SK-N-SH (cell line): ENCODE measurements around the gene STT3A. TPM values are rescaled to one million over a fixed set of nuclear protein-coding genes. Genes with fewer than 3 reads are reported as not detected.

Source experiments
- CTCF ChIA-PET: fragments of 300-600, 350-600 bp; formaldehyde crosslinking; extraction: SDS; loops from one replicate; lab custom pipeline; 2021; lab: Yijun Ruan, JAX
- POLR2A ChIA-PET: fragments of 350-600 bp; sonication (Branson Sonifier 250); formaldehyde crosslinking; extraction: SDS; loops from one replicate; lab custom pipeline; 2020; ENCODE audit warnings: antibody characterized with exemption, inconsistent platforms; lab: Yijun Ruan, JAX
- DNase-seq: peaks from one replicate; pipeline ENCODE4 v3.0.0; 2012
- H2AFZ ChIP-seq: fragments of 200-600 bp; sonication (generic); 2 replicates; pipeline ENCODE4 v1.8.1; 2016; ENCODE audit warnings: antibody characterized with exemption, mild to moderate bottlenecking, low read depth
- H3F3A ChIP-seq: fragments of 200-600 bp; sonication (generic); replicated peaks from 2 replicates; pipeline ENCODE3; 2016; ENCODE audit warnings: antibody characterized with exemption, mild to moderate bottlenecking; ENCODE audit not compliant: insufficient read depth
- H3K27ac ChIP-seq, 2 experiments: fragments of 200-500 bp in 1 of 2; fragments of 200-600 bp in 1 of 2; sonication (Bioruptor generic) in 1 of 2; sonication (generic), shearing (Covaris generic) in 1 of 2; 2 replicates each; pipeline versions ENCODE4 v1.5.1 to v1.6.1; 2014 to 2016; ENCODE audit warnings: low read depth in 2 of 2, inconsistent platforms in 1 of 2, low read length in 1 of 2, mild to moderate bottlenecking in 1 of 2, mixed read lengths in 1 of 2
- H3K27me3 ChIP-seq: fragments of 200-600 bp; sonication (generic), shearing (Covaris generic); 2 replicates; pipeline ENCODE4 v1.6.1; 2016; ENCODE audit warnings: mixed run types; ENCODE audit not compliant: insufficient read depth
- H3K36me3 ChIP-seq, 2 experiments: fragments of 200-500 bp in 1 of 2; fragments of 200-600 bp in 1 of 2; sonication (Bioruptor generic) in 1 of 2; sonication (generic) in 1 of 2; replicated peaks in 1 of 2; 2 replicates each; pipeline versions ENCODE3 to v1.5.1; 2014 to 2016; ENCODE audit warnings: low read length in 1 of 2, mild to moderate bottlenecking in 1 of 2; ENCODE audit not compliant: insufficient read depth in 2 of 2, control insufficient read depth in 1 of 2
- H3K4me1 ChIP-seq, 2 experiments: fragments of 200-500 bp in 1 of 2; fragments of 200-600 bp in 1 of 2; sonication (Bioruptor generic) in 1 of 2; sonication (generic), shearing (Covaris generic) in 1 of 2; 2 replicates each; pipeline versions ENCODE4 v1.5.1 to v1.6.1; 2014 to 2016; ENCODE audit warnings: low read depth in 1 of 2, low read length in 1 of 2, mixed run types in 1 of 2; ENCODE audit not compliant: insufficient read depth in 2 of 2, control insufficient read depth in 1 of 2
- H3K4me2 ChIP-seq: fragments of 200-600 bp; sonication (generic), shearing (Covaris generic); 2 replicates; pipeline ENCODE4 v1.6.1; 2017; ENCODE audit warnings: mixed run types
- H3K4me3 ChIP-seq, 2 experiments: fragments of 200-500 bp in 1 of 2; fragments of 200-600 bp in 1 of 2; sonication (Bioruptor generic) in 1 of 2; sonication (generic), shearing (Covaris generic) in 1 of 2; 2 replicates each; pipeline versions ENCODE4 v1.5.1 to v1.8.1; 2014 to 2016; ENCODE audit warnings: low read depth in 2 of 2, inconsistent platforms in 1 of 2, low read length in 1 of 2, mild to moderate bottlenecking in 1 of 2, mixed read lengths in 1 of 2, moderate library complexity in 1 of 2
- H3K79me2 ChIP-seq: fragments of 200-600 bp; sonication (generic); 2 replicates; pipeline ENCODE4 v1.8.1; 2017; ENCODE audit warnings: mild to moderate bottlenecking; ENCODE audit not compliant: insufficient read depth
- H3K9ac ChIP-seq: fragments of 200-600 bp; sonication (generic); 2 replicates; pipeline ENCODE4 v1.6.1; 2017; ENCODE audit warnings: mixed run types
- H3K9me2 ChIP-seq: fragments of 200-600 bp; sonication (generic); 2 replicates; pipeline ENCODE4 v1.6.1; 2017; ENCODE audit warnings: mixed run types
- H3K9me3 ChIP-seq: fragments of 200-600 bp; sonication (generic); 2 replicates; pipeline ENCODE4 v1.6.1; 2017; ENCODE audit warnings: mixed run types, mild to moderate bottlenecking, moderate library complexity
- H4K20me1 ChIP-seq: fragments of 200-600 bp; sonication (generic); 2 replicates; pipeline ENCODE4 v1.6.1; 2017; ENCODE audit warnings: mild to moderate bottlenecking, mixed run types; ENCODE audit not compliant: insufficient read depth
- CHD2 ChIP-seq: fragments of 150-350 bp; IDR thresholded peaks from 2 replicates; pipeline ENCODE4 v1.6.1; 2018; ENCODE audit warnings: low read length; ENCODE audit not compliant: partially characterized antibody
- FOSL2 ChIP-seq: IDR thresholded peaks from 2 replicates; pipeline ENCODE4 v1.4.0; 2012; ENCODE audit warnings: low read depth, mild to moderate bottlenecking, moderate library complexity, borderline replicate concordance
- MEF2A ChIP-seq: IDR thresholded peaks from 2 replicates; pipeline ENCODE4 v1.4.0; 2012; ENCODE audit warnings: low read depth, borderline replicate concordance
- REST ChIP-seq: IDR thresholded peaks from 2 replicates; pipeline ENCODE4 v1.6.1; 2012; ENCODE audit warnings: mild to moderate bottlenecking, low read depth, low read length, moderate library complexity
- SIN3A ChIP-seq: IDR thresholded peaks from 2 replicates; pipeline ENCODE4 v1.6.1; 2012; ENCODE audit warnings: low read depth, mild to moderate bottlenecking, low read length, moderate library complexity, borderline replicate concordance
- SMC3 ChIP-seq: IDR thresholded peaks from 2 replicates; pipeline ENCODE4 v1.6.1; 2012; ENCODE audit warnings: low read depth, low read length, improper control_type of control experiment
- TAF1 ChIP-seq: IDR thresholded peaks from 2 replicates; pipeline ENCODE4 v1.6.1; 2012; ENCODE audit warnings: low read depth, mild to moderate bottlenecking, low read length, moderate library complexity, borderline replicate concordance
- TEAD4 ChIP-seq: IDR thresholded peaks from 2 replicates; pipeline ENCODE4 v1.4.0; 2012; ENCODE audit warnings: mild to moderate bottlenecking, borderline replicate concordance; ENCODE audit not compliant: insufficient read depth
- USF1 ChIP-seq: IDR thresholded peaks from 2 replicates; pipeline ENCODE4 v1.4.0; 2012; ENCODE audit warnings: low read depth, borderline replicate concordance
- USF2 ChIP-seq: fragments of 150-350 bp; IDR thresholded peaks from 2 replicates; pipeline ENCODE4 v1.6.1; 2017; ENCODE audit warnings: antibody characterized with exemption, low read length, low read depth, borderline replicate concordance
- ZBTB33 ChIP-seq: IDR thresholded peaks from 2 replicates; pipeline ENCODE4 v1.4.0; 2012; ENCODE audit warnings: low read depth, borderline replicate concordance
- WGBS: methylation state at CpG from one replicate; pipeline ENCODE4 v1.1.6; 2017; ENCODE audit warnings: low lambda C conversion rate; 5-methylcytosine and 5-hydroxymethylcytosine counted together
- polyA plus RNA-seq, 3 experiments: library from polyadenylated mRNA; depleted of rRNA; stranded (reverse); fragments of >200 nt; gene quantifications; 2 replicates each; pipeline ENCODE4 v1.2.3, GENCODE V29; 2012
- TF ChIP-seq, protein P1 (sequence below): fragments of 200-600 bp; sonication (generic); IDR thresholded peaks from 2 replicates; pipeline ENCODE4 v1.6.1; 2017; ENCODE audit warnings: antibody characterized with exemption, mild to moderate bottlenecking, moderate library complexity
- TF ChIP-seq, protein P2 (sequence below): IDR thresholded peaks from 2 replicates; pipeline ENCODE4; 2012

STT3A gene
- polyA plus RNA-seq, 1 of the 3 experiments (the other 2 are of a cell fraction) = 101 TPM

DNA sequence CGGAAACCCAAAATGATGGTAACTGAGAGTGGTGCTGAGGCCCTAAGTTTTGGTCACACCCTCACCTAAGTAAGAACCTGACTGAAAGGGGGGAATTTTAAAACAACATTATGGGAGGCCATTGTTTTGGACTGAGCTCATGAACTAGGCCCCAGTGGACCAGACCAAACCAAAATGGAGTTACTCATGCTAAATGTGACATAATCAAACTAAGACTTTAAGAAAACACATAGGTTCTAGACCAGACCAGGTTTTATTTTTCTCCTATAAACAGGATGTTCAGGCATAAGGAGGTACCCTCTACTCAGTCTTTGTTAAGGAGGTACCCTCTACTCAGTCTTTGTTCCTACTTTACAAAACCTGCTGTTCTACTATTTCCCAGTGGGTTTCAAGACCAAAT is 30.7 kb upstream of the STT3A start:
- no peaks in the 10 kb centered on the region for H3K79me2 ChIP-seq
- no peak overlapping the region for H3K4me3 ChIP-seq
- no peaks in the 10 kb centered on the region for H3K27me3 ChIP-seq
- H3K9me3 ChIP-seq = no peaks in the 10 kb centered on the region
- H3K4me2 ChIP-seq = no peak overlapping the region
- no peaks in the 10 kb centered on the region for H3K9me2 ChIP-seq
- no peak overlapping the region for H3K9ac ChIP-seq
- DNase-seq = no peak
- no peak overlapping the region for H3K27ac ChIP-seq
- ChIA-PET CTCF (no interaction called here), POLR2A (no interaction called here)
- H3K4me1 ChIP-seq = no peaks in the 10 kb centered on the region
- no peaks in the 10 kb centered on the region for H4K20me1 ChIP-seq
- 75% methylated on average over 1 of the region's 1 CpG for WGBS
- no peaks in the 10 kb centered on the region for H3K36me3 ChIP-seq
- no peak overlapping the region for H2AFZ ChIP-seq
- peaks cover 4% of the 10 kb centered on the region for H3F3A ChIP-seq
- no peak for TF ChIP-seq SMC3
- TF ChIP-seq TEAD4 = no peak
- no peak for TF ChIP-seq FOSL2
- TF ChIP-seq CHD2 = no peak
- no peak for TF ChIP-seq USF2
- TF ChIP-seq USF1 = no peak
- no peak for TF ChIP-seq MEF2A
- no peak for TF ChIP-seq REST
- TF ChIP-seq, protein P1, sequence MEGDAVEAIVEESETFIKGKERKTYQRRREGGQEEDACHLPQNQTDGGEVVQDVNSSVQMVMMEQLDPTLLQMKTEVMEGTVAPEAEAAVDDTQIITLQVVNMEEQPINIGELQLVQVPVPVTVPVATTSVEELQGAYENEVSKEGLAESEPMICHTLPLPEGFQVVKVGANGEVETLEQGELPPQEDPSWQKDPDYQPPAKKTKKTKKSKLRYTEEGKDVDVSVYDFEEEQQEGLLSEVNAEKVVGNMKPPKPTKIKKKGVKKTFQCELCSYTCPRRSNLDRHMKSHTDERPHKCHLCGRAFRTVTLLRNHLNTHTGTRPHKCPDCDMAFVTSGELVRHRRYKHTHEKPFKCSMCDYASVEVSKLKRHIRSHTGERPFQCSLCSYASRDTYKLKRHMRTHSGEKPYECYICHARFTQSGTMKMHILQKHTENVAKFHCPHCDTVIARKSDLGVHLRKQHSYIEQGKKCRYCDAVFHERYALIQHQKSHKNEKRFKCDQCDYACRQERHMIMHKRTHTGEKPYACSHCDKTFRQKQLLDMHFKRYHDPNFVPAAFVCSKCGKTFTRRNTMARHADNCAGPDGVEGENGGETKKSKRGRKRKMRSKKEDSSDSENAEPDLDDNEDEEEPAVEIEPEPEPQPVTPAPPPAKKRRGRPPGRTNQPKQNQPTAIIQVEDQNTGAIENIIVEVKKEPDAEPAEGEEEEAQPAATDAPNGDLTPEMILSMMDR = no peak
- no peak for TF ChIP-seq ZBTB33
- TF ChIP-seq, protein P2, sequence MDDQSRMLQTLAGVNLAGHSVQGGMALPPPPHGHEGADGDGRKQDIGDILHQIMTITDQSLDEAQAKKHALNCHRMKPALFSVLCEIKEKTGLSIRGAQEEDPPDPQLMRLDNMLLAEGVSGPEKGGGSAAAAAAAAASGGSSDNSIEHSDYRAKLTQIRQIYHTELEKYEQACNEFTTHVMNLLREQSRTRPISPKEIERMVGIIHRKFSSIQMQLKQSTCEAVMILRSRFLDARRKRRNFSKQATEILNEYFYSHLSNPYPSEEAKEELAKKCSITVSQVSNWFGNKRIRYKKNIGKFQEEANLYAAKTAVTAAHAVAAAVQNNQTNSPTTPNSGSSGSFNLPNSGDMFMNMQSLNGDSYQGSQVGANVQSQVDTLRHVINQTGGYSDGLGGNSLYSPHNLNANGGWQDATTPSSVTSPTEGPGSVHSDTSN = no peak
- TF ChIP-seq SIN3A = no peak
- TF ChIP-seq TAF1 = no peak
